GM19328 (cell line): ENCODE results near the gene UBE3C.

Experiments
- ATAC-seq: cut with Tn5 transposase; IDR thresholded peaks from one replicate; pipeline ENCODE4 v1.9.1; 2021; ENCODE audit warnings: mild to moderate bottlenecking, moderate library complexity; ENCODE audit not compliant: unreplicated experiment

The UBE3C gene

GRCh38 chr7:157318015-157318706 is 179.4 kb downstream of the UBE3C start:
- ATAC-seq = peak; percentile 92
